Activated naive CD4-positive, alpha-beta T cell treated with anti-CD3 and anti-CD28 coated beads, Interleukin-2, amount 50 U/mL, for 16 hours (primary cell): Measurements from ENCODE around the gene MKRN1.
"Not testable (repeated sequence)": the region's sequence is repeated elsewhere in the genome, so short reads cannot be mapped to it uniquely, and the experiment has no call there.

ENCODE experiments used
- DNase-seq: peaks from one replicate; pipeline ENCODE4 v3.0.0-alpha.2; 2020

MKRN1 gene

GRCh38 chr7:140425718-140426117 lies 53.6 kb downstream of the MKRN1 start:
- DNase-seq, result no peak

- DNase-seq, result no peak
Measured at GRCh38 chr7:140423501-140423900, 55.8 kb downstream of the MKRN1 start.

- no peak for DNase-seq
Measured at GRCh38 chr7:140421521-140421920, 57.8 kb downstream of the MKRN1 start.

GRCh38 chr7:140418653-140419052 lies 60.7 kb downstream of the MKRN1 start:
- DNase-seq, result no peak

GRCh38 chr7:140418156-140418472 lies 61.2 kb downstream of the MKRN1 start:
- not testable (repeated sequence) for DNase-seq

- no peak for DNase-seq
Measured at GRCh38 chr7:140417456-140418155, 61.7 kb downstream of the MKRN1 start.

- no peak for DNase-seq
Measured at GRCh38 chr7:140416560-140416959, 62.7 kb downstream of the MKRN1 start.

GRCh38 chr7:140415816-140416215 lies 63.5 kb downstream of the MKRN1 start:
- DNase-seq, result not testable (repeated sequence)

- DNase-seq, result no peak
Measured at GRCh38 chr7:140415361-140415760, 63.9 kb downstream of the MKRN1 start.

GRCh38 chr7:140404565-140405065 lies 74.7 kb downstream of the MKRN1 start:
- DNase-seq, result no peak

- DNase-seq, result peak; percentile 58
Measured at GRCh38 chr7:140403878-140404564, 75.3 kb downstream of the MKRN1 start, which contains the start of gene RAB19. Gene RAB19, plus strand, starts transcription at chr7:140404058. Its CDS starts 3,589 bp downstream, at chr7:140407647.
